HG02970 (cell line): Measurements from ENCODE around the gene SIX4.
"Not testable (repeated sequence)": the region's sequence is repeated elsewhere in the genome, so short reads cannot be mapped to it uniquely, and the experiment has no call there.

ENCODE experiments used
- ATAC-seq: cut with Tn5 transposase; IDR thresholded peaks from one replicate; pipeline ENCODE4 v1.9.1; 2021; ENCODE audit warnings: mild to moderate bottlenecking, moderate library complexity, moderate number of reproducible peaks; ENCODE audit not compliant: unreplicated experiment, low FRiP score

The SIX4 gene

DNA sequence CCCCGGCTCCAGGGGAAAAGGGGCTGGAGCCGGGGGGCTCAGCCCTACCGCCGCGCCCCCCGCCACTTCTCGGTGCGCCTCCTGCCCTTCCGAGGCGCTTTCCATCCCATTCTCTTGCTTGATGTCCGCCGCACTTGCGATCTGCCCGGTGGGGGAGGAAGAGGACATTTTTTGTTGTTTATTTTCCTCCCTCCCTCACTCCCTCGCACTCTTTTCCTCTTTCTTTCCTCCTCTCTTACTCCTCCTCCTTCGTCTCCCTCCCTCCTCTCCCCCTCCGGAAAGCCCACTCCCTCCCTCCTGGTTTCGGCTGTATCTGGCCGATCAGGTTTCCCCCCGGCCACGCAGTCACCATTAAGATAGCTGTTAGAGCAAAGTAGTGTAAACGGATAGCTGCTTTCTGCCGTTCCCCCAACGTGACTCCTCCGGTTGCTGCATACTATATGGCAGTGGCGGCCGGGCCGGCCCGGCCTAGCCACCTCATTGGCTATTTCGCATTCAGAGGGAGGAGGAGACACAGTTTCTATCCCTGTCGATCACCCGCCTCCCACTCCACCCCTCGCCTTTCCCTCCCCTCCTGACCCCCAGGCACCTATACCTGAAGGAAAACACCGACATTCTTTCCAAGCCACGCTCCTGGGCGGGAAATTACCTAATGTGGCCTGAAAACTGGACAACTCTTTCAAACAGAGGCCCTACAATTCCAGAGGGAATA is at the start of gene SIX4:
Gene SIX4 (minus strand): TSS at position 445 of the 712 bp plus-strand sequence. CDS start 277 bp downstream, at position 168.
- ATAC-seq = no peak

DNA sequence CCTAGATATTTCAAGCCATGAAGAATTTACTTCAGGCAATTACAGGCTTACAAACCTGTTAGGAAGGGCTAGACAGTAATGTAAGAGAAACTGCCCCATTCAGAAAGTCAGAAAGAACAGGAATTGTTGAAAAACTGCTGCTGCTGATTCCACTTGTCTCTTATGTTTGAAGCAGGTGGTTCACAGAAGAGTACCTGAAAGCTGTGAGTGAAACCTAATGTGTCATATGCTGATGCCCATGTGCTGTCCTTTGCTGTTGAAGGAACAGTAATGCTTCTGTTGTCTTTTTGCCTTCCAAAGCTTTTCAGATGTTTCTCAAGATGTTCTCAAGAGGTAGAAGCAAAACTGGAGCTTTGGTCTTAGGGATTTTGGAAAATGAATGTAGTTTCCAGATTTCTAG is 49.4 kb upstream of the SIX4 start:
- ATAC-seq = no peak

DNA sequence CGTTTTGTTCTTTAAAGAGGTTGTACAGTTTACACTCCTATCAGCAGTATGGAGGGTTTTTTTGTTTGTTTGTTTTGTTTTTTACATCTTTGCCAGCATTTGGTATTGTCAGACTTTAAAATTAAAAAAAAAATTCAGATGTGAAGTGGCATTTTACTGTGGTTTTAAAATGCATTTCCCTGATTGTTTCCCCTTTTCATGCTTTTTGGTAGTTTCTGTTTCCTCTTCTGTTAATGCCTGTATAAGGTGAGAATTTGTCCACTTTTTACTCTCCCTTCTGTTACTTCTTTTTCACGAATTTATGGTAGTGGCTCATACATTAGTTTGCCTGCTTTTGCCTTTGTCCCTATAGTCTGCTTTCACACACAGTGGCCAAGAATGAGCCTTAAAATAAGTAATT is 47.0 kb upstream of the SIX4 start:
- ATAC-seq = no peak

DNA sequence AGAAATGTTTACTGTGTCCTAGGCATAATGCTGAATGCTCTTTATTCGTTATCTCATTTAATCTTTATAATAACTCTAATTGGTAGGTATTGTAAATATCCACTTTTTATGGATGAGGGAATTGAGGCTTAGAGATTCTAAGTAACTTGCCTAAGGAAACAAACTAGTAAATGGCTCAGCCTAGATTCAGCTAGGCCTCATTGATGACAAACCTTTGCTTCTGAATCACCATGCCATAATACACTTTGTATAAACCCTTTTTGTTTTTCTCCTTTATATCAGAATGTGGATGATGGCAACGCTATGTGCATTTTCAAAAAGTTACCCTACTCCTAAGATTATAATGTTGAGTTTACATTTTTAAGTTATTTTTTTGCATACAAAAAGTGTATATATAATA is 44.5 kb upstream of the SIX4 start:
- ATAC-seq = no peak

DNA sequence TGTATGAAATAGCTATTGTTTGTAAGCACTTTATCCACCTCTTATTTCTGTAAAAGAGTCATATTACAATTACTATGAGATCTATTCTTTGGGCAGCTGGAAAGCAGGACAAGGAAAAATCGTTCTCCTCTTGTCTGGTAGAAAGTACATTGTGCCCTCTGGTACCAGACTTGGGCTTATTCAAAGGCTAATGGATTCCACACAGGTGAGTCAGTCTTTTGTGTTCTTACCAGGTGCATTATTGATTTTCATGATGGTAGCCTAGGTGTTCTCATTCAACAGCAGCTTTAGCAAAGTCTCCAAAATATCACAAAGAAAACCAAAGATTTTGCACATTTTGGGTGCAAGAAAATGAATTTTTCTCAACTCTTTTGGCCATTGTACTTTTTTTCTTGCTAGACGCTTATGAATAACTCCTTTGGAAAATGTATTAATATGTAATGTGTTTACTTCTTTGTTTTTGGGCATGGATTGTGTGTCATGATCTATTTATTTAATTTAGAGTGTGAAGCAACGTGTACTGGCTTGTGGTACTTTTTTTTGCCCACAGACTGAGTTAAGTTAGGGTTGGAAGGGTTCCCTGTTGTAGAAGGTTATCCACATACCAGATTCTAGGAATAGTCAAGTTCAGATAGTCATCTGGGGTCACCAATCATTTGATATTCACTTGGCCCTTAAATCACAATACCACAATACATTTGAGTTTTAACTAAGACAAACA is 36.7 kb upstream of the SIX4 start:
- ATAC-seq = no peak

DNA sequence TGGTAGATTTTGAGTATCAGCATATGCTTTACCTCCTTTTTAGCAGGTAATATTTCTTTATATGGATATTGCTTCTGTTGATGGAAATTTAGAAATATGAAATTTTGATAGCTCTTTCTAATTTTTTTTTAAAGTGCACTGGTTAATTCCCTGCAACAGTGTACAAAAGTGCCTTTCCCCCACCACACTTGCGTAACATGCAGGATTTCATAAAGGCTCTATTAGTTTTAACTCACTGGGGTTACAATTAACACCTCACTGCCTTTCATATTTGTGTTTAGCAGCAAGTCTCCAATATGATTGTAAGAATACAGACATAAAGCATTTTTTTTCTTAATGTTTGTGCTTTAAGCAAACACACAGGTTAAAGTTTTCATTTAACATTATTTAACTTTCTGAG is 36.1 kb upstream of the SIX4 start:
- ATAC-seq = no peak

DNA sequence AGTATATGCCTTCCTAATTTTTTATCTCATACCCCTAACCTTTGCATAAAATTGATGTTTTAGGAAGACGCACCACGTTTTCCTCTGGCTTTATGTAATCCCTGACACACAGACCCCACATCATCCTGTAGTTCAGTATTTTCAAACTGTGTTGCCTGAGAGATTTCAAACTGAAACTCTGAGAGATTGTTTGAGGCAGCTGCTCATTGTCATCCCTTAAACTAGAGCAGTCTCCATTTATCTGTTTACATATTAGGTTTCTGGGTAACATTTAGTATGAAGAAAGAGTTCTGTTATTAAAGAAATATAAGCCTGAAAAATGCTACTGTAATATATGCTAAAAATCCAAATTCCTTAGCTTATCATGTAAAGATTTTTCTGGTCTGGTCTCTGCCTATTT is 34.7 kb upstream of the SIX4 start:
- ATAC-seq = no peak

DNA sequence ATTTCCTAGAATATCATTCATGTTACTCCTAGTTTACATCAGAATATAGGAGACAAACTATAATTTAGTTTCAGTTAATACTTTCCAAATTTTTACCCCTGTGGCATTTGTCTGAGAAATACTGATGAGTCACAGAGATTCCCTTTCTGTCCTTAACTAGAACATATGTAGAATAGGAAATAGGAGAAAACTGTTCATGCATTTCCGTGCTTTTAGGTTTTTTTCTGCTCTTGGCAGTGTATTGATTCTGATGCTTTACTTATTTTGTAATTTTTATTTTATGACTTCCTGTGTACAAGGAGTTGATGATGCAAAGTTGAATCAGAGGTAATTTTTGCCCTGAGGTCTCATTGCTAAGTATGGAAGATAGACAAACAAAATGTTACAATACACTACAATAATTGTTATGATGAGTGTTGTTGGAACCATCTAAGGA is 33.4 kb upstream of the SIX4 start:
- no peak for ATAC-seq

DNA sequence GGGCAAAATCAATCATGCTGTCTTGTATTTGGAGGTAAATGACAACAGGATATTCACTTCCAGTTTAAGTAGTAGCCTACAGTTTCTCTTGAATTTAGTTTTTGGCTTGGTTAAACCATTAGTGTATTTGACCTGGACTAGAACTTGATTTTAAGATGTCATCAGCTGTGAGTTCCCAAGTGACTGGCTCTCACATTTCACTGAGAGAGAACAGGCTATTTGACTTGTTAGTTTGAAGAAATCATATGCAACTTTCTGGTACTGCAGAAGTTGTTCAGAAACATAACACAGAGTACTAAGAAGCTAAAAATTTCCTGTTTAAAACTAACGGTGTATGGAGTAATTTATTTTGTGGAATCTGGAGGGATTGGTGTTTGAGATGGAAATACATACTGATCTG is 32.7 kb upstream of the SIX4 start:
- no peak for ATAC-seq

DNA sequence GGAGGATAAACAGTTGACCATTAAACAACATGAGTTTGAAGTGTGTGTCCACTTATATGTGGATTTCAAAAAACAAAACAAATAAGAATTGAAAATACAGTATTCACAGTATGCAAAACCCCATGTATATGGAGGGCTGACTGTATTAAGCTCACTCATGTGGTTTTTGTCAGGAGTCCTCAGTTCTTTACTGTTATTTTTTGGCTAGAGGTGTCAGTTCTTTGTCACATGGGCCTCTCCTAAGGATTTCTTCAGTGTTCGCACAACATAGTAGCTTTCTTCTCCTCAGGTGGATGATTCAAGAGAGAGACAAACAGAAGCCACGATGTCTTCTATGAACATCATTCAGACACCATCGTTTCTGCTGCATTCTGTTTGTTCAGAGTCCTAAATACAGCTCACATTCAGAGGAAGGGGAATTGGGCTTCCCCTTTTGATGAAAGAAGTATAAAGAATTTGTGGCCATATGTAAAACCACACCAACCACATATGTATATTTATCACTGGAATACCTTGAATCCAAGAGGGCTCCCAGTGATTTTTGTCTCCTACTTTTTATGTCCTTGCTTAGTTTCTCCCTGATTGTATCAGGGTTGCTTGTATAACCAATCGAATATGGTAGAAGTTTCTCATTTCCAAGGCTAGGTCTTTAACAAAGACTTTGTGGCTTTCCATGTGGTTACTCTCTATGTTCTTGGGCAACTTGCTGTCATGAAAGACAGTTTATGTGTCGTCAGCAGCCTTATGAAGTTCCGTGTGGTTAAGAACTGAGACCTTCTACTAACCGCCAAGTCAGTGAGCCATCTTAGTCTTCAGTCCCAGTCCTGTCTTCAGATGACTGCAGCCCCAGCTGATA is 29.3 kb upstream of the SIX4 start:
- peak; percentile 95 for ATAC-seq

DNA sequence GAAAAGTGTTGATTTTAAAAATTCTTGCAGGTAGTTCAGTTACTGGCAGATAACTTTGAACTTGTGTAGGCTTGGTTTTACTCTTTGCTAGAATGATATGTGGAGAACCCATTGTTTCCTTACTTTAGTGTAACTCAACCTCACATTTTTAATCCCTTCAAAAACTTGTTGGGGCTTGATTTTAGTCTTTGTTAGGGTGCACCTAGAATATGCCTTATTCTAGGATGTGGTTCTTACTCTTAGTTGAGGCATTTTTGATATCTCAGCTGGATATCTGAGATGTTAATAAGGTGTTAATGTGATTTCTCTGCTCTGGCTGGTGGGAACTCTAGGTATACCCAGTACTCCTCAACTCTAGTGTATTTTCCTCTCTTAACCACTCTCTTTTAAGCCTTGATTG is 20.4 kb upstream of the SIX4 start:
- no peak for ATAC-seq

DNA sequence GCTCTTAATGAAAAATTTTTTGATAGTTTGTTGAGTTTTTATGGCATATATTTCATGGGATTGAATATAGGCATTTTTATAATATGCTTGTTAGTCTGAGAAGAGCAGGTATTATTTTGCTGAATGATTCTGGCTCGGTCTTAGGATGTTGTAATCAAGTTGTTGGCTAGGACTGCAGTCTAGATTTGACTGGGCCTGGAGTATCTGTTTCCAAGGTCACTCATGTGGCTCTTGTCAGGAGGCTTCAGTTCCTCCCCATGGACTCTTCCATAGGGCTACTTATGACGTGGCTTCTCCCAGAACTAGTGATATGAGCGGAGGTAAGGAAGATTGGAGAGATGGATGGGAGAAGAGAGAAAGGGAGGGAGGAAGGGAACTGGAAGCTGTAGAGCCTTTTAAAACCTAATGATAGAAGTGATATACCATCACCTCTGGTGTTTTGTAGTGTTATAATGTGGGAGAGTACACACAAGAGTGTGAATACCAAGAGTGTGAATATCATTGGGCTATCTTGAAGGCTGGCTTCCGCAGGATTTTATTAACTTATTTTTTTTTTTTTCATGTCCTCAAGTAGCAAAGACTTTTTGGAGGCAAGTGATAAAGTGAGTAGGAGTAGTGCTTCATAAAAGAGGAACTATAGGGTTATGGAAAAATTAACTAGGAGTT is 14.8 kb upstream of the SIX4 start:
- ATAC-seq = no peak

DNA sequence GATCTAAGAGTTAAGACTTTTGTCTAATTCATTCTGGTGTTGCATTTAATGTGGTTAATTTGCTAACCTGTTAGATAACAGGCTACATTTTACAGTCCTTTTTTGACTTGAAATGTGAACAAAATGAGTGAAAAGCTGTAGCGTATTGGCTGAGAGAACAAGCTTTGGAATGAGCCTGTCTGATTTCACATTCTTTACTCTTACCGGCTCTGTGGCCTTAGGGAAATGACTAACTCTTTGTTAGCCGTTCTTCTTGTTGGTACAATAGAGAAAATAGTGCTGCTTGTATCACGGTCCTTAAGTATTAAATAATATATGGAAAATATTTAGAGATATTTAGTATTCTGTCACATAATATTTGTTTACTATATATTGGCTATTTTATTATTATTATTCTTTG is 12.3 kb upstream of the SIX4 start:
- no peak for ATAC-seq

DNA sequence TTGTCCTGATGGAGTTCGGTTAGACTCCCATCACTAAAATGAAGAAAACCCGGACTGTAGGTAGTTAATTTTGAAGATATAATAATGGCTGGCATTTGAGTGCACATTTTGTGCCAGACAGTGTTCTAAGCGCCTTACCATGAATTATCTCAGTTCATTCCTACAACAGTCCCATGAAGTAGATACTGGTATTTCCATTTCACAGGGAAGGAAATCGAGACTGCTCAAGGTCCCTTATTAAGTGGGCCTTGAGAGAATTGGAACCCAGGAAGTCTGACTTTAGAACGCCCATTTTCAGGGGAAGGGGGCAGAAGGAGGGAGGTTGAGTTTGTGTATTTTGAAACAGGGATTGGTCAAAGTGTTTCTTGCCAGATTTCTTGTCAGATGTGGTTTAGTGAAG is 11.3 kb upstream of the SIX4 start:
- no peak for ATAC-seq

DNA sequence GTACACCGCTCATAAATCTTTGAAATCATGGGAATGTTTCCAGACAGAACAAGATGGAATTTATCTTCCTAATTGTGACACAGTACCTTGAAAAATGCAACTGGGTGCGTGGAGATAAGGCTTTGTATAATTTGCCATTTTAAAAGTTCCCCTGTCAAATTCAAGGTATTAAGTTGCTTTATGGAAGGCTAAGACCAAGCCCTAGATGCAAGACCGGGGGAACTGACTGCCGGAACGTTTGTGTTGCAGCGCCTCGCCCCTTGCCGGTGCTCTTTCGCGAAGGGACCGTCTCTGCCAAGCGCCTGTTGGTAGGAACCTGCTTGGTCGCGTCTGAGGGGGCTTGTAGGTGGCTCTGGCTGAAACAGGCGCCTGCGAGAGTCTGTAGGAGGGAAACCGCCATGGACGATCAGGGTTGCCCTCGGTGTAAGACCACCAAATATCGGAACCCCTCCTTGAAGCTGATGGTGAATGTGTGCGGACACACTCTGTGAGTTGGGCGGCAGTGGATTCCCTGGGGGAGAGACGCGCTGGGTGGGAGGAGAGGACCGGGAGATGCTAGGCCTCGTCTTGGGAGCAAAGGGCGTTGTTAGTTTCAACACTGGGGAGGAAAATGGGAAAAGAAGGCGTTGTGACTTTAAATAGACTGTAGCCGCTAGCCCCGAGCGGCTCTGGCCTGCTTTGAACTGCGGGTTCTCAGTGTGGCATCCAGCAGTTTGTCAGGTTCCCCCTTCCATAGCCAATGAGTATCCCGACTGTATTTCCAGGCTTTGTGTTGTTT is 10.5 kb upstream of the SIX4 start, which contains the start of gene MNAT1:
Gene MNAT1 (plus strand): TSS at position 297 of the 778 bp plus-strand sequence. CDS start 102 bp downstream, at position 399.
- no peak for ATAC-seq

DNA sequence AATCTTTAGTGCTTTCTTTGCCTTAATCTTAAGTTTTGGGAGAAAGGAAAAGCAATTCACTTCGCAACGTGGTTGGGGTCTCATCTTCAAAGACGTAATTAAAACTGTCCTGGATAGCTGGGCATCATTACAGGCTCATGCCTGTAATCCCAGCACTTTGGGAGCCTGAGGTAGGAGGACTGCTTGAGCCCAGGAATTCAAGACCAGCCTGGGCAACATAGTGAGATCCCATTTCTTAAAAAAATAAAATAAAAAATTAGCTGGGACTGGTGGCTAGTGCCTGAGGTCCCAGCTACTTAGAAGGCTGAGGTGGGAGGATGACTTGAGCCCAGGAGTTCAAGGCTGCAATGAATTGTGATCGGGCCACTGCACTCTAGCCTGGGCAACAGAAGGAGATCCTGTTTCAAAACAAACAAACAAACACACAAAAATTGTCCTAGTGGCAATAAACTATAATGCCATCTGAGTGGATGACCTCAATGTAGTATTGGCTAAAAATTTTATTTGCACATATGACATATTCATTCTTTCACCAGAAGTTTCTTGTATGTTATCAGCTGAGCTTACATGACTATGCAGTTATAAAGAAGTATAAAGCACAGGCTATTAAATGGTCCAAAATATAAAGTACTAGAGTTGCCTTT is 8.8 kb upstream of the SIX4 start:
- ATAC-seq = no peak

DNA sequence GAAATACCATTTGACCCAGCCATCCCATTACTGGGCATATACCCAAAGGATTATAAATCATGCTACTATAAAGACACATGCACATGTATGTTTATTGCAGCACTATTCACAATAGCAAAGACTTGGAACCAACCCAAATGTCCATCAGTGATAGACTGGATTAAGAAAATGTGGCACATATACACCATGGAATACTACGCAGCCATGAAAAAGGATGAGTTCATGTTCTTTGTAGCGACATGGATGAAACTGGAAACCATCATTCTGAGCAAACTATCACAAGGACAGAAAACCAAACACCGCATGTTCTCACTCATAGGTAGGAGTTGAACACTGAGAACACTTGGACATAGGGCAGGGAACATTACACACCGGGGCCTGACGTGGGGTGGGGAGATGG is 7.1 kb upstream of the SIX4 start:
- ATAC-seq = not testable (repeated sequence)

DNA sequence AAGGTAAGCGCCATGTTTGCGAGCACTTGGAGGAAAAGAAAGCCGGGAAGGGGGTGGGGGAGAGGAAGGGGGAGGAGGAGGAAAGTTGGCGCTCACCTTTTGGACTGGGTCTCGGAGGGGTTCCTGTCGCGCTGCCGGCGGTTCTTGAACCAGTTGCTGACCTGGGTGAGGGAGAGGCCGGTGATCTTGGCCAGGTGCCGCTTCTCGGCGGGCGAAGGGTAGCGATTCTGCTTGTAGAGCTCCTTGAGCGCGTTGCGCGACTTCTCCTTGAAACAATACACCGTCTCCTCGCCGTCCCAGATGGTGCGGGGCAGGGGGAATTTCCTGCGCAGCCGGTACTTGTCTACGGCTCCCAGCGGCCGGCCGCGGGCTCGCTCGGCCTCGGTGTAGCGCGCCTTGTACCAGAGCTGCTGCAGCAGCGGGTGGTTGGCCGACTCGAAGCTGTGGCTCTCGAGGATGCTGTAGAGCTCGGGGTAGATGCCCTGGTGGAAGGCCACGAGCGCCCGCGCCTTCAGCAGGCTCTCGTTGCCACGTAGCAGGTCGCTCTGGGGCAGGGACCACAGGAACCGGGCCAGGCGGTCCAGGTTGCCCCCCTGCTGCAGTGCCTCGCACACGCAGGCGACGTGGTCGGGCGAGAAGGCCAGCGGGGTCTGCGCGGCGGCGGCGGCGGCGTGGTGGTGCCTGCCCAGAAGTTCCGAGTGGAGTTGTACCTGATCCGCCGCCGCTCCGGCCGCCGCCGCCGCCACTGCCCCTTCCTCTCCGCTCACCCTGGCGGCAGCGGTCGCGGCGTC is 840 bp downstream of the SIX4 start:
- ATAC-seq = peak; percentile 48
